GM23338 (cell line): ENCODE results near the gene ITGA8. TPM values are rescaled to one million over a fixed set of nuclear protein-coding genes. Genes with fewer than 3 reads are reported as not detected.

Source experiments
- ATAC-seq: fragments of 200-7000 bp; cut with Tn5 transposase; 3 replicates; pipeline ENCODE4 v1.9.1; 2020
- DNase-seq: peaks from one replicate; pipeline ENCODE4 v3.0.0-alpha.2; 2015; ENCODE audit warnings: low spot score
- H2AFZ ChIP-seq: fragments of 200-600 bp; sonication (generic); 2 replicates; pipeline ENCODE4 v1.8.0; 2016; ENCODE audit warnings: antibody characterized with exemption, mild to moderate bottlenecking, moderate library complexity
- H3F3A ChIP-seq: fragments of 200-600 bp; sonication (generic); replicated peaks from 2 replicates; pipeline ENCODE4 v1.8.0; 2017; ENCODE audit warnings: antibody characterized with exemption, mixed run types, low read depth
- H3K27ac ChIP-seq: fragments of 200-600 bp; sonication (generic); 2 replicates; pipeline ENCODE4 v1.6.1; 2016; ENCODE audit warnings: low read depth
- H3K27me3 ChIP-seq: fragments of 200-600 bp; sonication (generic); 2 replicates; pipeline ENCODE4 v1.8.0; 2016; ENCODE audit warnings: mild to moderate bottlenecking, mixed run types, moderate library complexity; ENCODE audit not compliant: insufficient read depth
- H3K36me3 ChIP-seq: fragments of 200-600 bp; sonication (generic); 2 replicates; pipeline ENCODE4 v1.8.0; 2016; ENCODE audit warnings: mild to moderate bottlenecking; ENCODE audit not compliant: insufficient read depth
- H3K4me1 ChIP-seq: fragments of 200-600 bp; sonication (generic); 2 replicates; pipeline ENCODE4 v1.8.0; 2016; ENCODE audit warnings: mild to moderate bottlenecking, moderate library complexity; ENCODE audit not compliant: insufficient read depth
- H3K4me2 ChIP-seq: fragments of 200-600 bp; sonication (generic); 2 replicates; pipeline ENCODE4 v1.7.1; 2017; ENCODE audit warnings: mixed run types
- H3K4me3 ChIP-seq: fragments of 200-600 bp; sonication (generic); 2 replicates; pipeline ENCODE4 v1.6.1; 2016; ENCODE audit warnings: mixed run types
- H3K79me2 ChIP-seq: fragments of 200-600 bp; sonication (generic); replicated peaks from 2 replicates; pipeline ENCODE4 v1.8.0; 2017; ENCODE audit warnings: mild to moderate bottlenecking; ENCODE audit not compliant: insufficient read depth
- H3K9me2 ChIP-seq: fragments of 200-600 bp; sonication (generic); 2 replicates; pipeline ENCODE4 v1.8.0; 2017; ENCODE audit not compliant: insufficient read depth
- H4K20me1 ChIP-seq: fragments of 200-600 bp; sonication (generic); replicated peaks from 2 replicates; pipeline ENCODE4 v1.8.0; 2017; ENCODE audit warnings: mild to moderate bottlenecking; ENCODE audit not compliant: insufficient read depth
- H3K27ac Mint-ChIP-seq: 2 replicates; pipeline ENCODE4 v1.8.0; 2020; ENCODE audit warnings: inconsistent platforms, mild to moderate bottlenecking, moderate library complexity, mixed read lengths
- H3K27me3 Mint-ChIP-seq: 3 replicates; pipeline ENCODE4 v1.8.0; 2022; ENCODE audit warnings: low read depth, mild to moderate bottlenecking, moderate library complexity, mixed read lengths, inconsistent platforms; ENCODE audit not compliant: insufficient read depth, poor library complexity
- H3K36me3 Mint-ChIP-seq: 3 replicates; pipeline ENCODE4 v1.8.0; 2021; ENCODE audit warnings: low read depth, mild to moderate bottlenecking, inconsistent platforms, moderate library complexity, mixed read lengths
- H3K4me1 Mint-ChIP-seq: 3 replicates; pipeline ENCODE4 v1.8.0; 2020; ENCODE audit warnings: mild to moderate bottlenecking, inconsistent platforms, mixed read lengths
- H3K4me3 Mint-ChIP-seq: 3 replicates; pipeline ENCODE4 v1.8.0; 2021; ENCODE audit warnings: moderate library complexity, mild to moderate bottlenecking, inconsistent platforms, mixed read lengths
- H3K9me3 Mint-ChIP-seq: 3 replicates; pipeline ENCODE4 v1.8.0; 2020; ENCODE audit warnings: moderate library complexity, mild to moderate bottlenecking, inconsistent platforms, mixed read lengths
- CREB1 ChIP-seq: fragments of 250-450 bp; sonication (Bioruptor Pico); IDR thresholded peaks from 2 replicates; pipeline ENCODE4 v1.5.0; 2020; ENCODE audit warnings: low read depth, mild to moderate bottlenecking, moderate library complexity
- JUNB ChIP-seq: IDR thresholded peaks from one replicate; pipeline ENCODE4 v1.6.1; 2016; ENCODE audit warnings: antibody characterized with exemption; ENCODE audit not compliant: unreplicated experiment
- POLR2AphosphoS5 ChIP-seq: IDR thresholded peaks from 2 replicates; pipeline ENCODE4 v1.6.1; 2016; ENCODE audit warnings: antibody characterized with exemption, low read depth
- ZNF331 ChIP-seq: fragments of 250-450 bp; sonication (Bioruptor Pico); IDR thresholded peaks from 2 replicates; pipeline ENCODE4 v1.5.0; 2020; ENCODE audit warnings: low read depth, mild to moderate bottlenecking, moderate library complexity
- polyA plus RNA-seq: library from polyadenylated mRNA; unstranded; fragments of >200 nt; fragmentation: Nextera tagmentation; extraction: Ambion mirVana; gene quantifications from 2 replicates; pipeline ENCODE4 v1.2.1, GENCODE V29; 2016
- total RNA-seq: library from RNA; depleted of rRNA; stranded (reverse); fragments of >200 nt; shearing (Covaris generic); gene quantifications from 2 replicates; pipeline ENCODE4 v1.2.3, GENCODE V29; 2014
- TF ChIP-seq, protein P1 (sequence below), 2 experiments: fragments of 200-600 bp in 1 of 2; sonication (generic) in 1 of 2; conservative IDR thresholded peaks; 2 replicates each; pipeline versions ENCODE4 v1.5.1 to v1.6.1; 2016 to 2017; ENCODE audit warnings: antibody characterized with exemption in 2 of 2, low read depth in 2 of 2, mild to moderate bottlenecking in 2 of 2, moderate library complexity in 1 of 2
- TF ChIP-seq, protein P2 (sequence below): IDR thresholded peaks from 2 replicates; pipeline ENCODE4 v1.6.1; 2016; ENCODE audit warnings: antibody characterized with exemption

Gene ITGA8
- total and polyA plus RNA-seq, 2 experiments from 2014 or later: not detected

DNA sequence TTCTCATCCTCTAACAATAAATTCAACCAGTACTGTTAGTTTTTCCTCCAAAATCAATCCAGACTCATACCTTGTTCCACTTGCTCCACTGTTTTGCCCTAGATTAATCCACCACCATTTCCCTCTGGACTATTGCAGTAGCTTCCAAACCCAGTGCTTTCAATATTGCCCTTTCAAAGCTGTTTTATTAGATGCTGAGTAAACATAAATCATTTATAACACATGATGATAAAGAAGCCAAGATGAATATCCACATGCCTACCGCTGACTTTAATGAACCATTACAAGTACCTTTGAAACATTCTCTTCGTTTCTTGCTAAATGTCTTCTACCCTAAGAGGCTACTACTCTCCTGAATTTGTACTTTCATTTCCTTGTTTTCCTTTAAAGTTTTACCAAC is 174.5 kb downstream of the ITGA8 start:
- ATAC-seq: no peak
- no peaks in the 10 kb centered on the region for H3K36me3 ChIP-seq
- no peak overlapping the region for H3K4me3 ChIP-seq
- H2AFZ ChIP-seq: no peak overlapping the region
- H3K4me1 ChIP-seq: peaks cover 4% of the 10 kb centered on the region; the same call in 1 of the 2 replicates
- no peaks in the 10 kb centered on the region for H3K9me3 Mint-ChIP-seq
- 0 out of 3 replicates have a peak, but pooled peaks cover 2% of the 10 kb centered on the region for H3K4me1 Mint-ChIP-seq
- no peak overlapping the region for H3K4me3 Mint-ChIP-seq
- no peak for TF ChIP-seq POLR2AphosphoS5
- TF ChIP-seq, protein P1, sequence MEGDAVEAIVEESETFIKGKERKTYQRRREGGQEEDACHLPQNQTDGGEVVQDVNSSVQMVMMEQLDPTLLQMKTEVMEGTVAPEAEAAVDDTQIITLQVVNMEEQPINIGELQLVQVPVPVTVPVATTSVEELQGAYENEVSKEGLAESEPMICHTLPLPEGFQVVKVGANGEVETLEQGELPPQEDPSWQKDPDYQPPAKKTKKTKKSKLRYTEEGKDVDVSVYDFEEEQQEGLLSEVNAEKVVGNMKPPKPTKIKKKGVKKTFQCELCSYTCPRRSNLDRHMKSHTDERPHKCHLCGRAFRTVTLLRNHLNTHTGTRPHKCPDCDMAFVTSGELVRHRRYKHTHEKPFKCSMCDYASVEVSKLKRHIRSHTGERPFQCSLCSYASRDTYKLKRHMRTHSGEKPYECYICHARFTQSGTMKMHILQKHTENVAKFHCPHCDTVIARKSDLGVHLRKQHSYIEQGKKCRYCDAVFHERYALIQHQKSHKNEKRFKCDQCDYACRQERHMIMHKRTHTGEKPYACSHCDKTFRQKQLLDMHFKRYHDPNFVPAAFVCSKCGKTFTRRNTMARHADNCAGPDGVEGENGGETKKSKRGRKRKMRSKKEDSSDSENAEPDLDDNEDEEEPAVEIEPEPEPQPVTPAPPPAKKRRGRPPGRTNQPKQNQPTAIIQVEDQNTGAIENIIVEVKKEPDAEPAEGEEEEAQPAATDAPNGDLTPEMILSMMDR (conservative IDR thresholded peaks at IDR 0.05; ENCODE audit: low read depth in 2 of 2): no peak
- TF ChIP-seq CREB1 (CRISPR knock-in tag): no peak
- TF ChIP-seq, protein P2, sequence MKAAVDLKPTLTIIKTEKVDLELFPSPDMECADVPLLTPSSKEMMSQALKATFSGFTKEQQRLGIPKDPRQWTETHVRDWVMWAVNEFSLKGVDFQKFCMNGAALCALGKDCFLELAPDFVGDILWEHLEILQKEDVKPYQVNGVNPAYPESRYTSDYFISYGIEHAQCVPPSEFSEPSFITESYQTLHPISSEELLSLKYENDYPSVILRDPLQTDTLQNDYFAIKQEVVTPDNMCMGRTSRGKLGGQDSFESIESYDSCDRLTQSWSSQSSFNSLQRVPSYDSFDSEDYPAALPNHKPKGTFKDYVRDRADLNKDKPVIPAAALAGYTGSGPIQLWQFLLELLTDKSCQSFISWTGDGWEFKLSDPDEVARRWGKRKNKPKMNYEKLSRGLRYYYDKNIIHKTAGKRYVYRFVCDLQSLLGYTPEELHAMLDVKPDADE: no peak
- H3K4me2 ChIP-seq: no peak overlapping the region
- H3K79me2 ChIP-seq: no peaks in the 10 kb centered on the region
- H3K9me2 ChIP-seq: peaks cover 20% of the 10 kb centered on the region; the same call in 1 of the 2 replicates
- no peaks in the 10 kb centered on the region for H4K20me1 ChIP-seq
- H3F3A ChIP-seq: no peaks in the 10 kb centered on the region
- no peaks in the 10 kb centered on the region for H3K27me3 ChIP-seq
- H3K27me3 Mint-ChIP-seq: no peaks in the 10 kb centered on the region
- no peak for DNase-seq
- no peaks in the 10 kb centered on the region; the same call in 1 of the 3 replicates for H3K36me3 Mint-ChIP-seq
- no peak overlapping the region for H3K27ac ChIP-seq
- no peak overlapping the region for H3K27ac Mint-ChIP-seq

- Mint-ChIP-seq H3K36me3 (no peaks in the 10 kb centered on the region; the same call in 2 of the 3 replicates), H3K9me3 (no peaks in the 10 kb centered on the region), H3K4me1 (0 out of 3 replicates have a peak, but pooled peaks cover 2% of the 10 kb centered on the region), H3K27ac (no peak overlapping the region), H3K4me3 (no peak overlapping the region), H3K27me3 (no peaks in the 10 kb centered on the region)
- H3K27ac ChIP-seq: no peak overlapping the region
- H3K36me3 ChIP-seq: no peaks in the 10 kb centered on the region
- H3K4me1 ChIP-seq: peaks cover 4% of the 10 kb centered on the region; the same call in 1 of the 2 replicates
- no peak for TF ChIP-seq POLR2AphosphoS5
- no peak overlapping the region for H3K4me3 ChIP-seq
- no peaks in the 10 kb centered on the region for H3F3A ChIP-seq
- no peaks in the 10 kb centered on the region for H4K20me1 ChIP-seq
- no peak overlapping the region for H2AFZ ChIP-seq
- H3K79me2 ChIP-seq: no peaks in the 10 kb centered on the region
- H3K27me3 ChIP-seq: no peaks in the 10 kb centered on the region
- ATAC-seq (no peak), DNase-seq (no peak)
- no peak overlapping the region for H3K4me2 ChIP-seq
- H3K9me2 ChIP-seq: peaks cover 19% of the 10 kb centered on the region; the same call in 1 of the 2 replicates
Measured at GRCh38 chr10:15543994-15544393, 175.7 kb downstream of the ITGA8 start.

GRCh38 chr10:15542817-15543216 is 176.9 kb downstream of the ITGA8 start:
- no peak for DNase-seq
- peaks cover 19% of the 10 kb centered on the region; the same call in 1 of the 2 replicates for H3K9me2 ChIP-seq
- no peaks in the 10 kb centered on the region; the same call in 2 of the 3 replicates for H3K36me3 Mint-ChIP-seq
- H3K27me3 Mint-ChIP-seq: peaks cover under 1% of the 10 kb centered on the region
- no peaks in the 10 kb centered on the region for H3K79me2 ChIP-seq
- H3K4me2 ChIP-seq: no peak overlapping the region
- H3K27ac ChIP-seq: no peak overlapping the region
- no peaks in the 10 kb centered on the region for H3K36me3 ChIP-seq
- H3K27ac Mint-ChIP-seq: no peak overlapping the region
- ATAC-seq: no peak
- H3K4me1 ChIP-seq: no peaks in the 10 kb centered on the region
- H4K20me1 ChIP-seq: no peaks in the 10 kb centered on the region
- H3K4me3 Mint-ChIP-seq: no peak overlapping the region
- no peak overlapping the region for H2AFZ ChIP-seq
- no peaks in the 10 kb centered on the region for H3K4me1 Mint-ChIP-seq
- no peaks in the 10 kb centered on the region for H3K9me3 Mint-ChIP-seq
- TF ChIP-seq, protein P2: no peak
- no peak for TF ChIP-seq ZNF331 (CRISPR knock-in tag)
- TF ChIP-seq JUNB: no peak
- no peak for TF ChIP-seq POLR2AphosphoS5
- TF ChIP-seq CREB1 (CRISPR knock-in tag): no peak
- no peaks in the 10 kb centered on the region for H3F3A ChIP-seq
- H3K4me3 ChIP-seq: no peak overlapping the region
- no peaks in the 10 kb centered on the region for H3K27me3 ChIP-seq
